ENCODE measurements around the gene SLC9A7. TPM values are rescaled to one million over a fixed set of nuclear protein-coding genes. Genes with fewer than 3 reads are reported as not detected.
A peak's percentile ranks its signal among the peaks of the same experiment; 100 is the strongest.

The SLC9A7 gene
- total RNA-seq, 1 experiment from 2014 or later, result 20.9 TPM

GRCh38 chrX:46758163-46758955 is 559 bp downstream of the SLC9A7 start:
- DNase-seq, result no peak
- Histone ChIP-seq H3K4me2 (peak overlapping the region; percentile 75), H3K4me1 (replicated peaks; ENCODE audit: insufficient read depth) (peaks cover 11% of the 10 kb centered on the region), H3F3A (ENCODE audit: insufficient read depth, low read depth) (no peaks in the 10 kb centered on the region), H3K79me2 (ENCODE audit: low read depth) (peaks cover 49% of the 10 kb centered on the region), H3K9me3 (ENCODE audit: insufficient read depth, low read depth) (no peaks in the 10 kb centered on the region), H3K4me3 (peak overlapping the region; percentile 56), H3K9me2 (ENCODE audit: insufficient read depth) (no peaks in the 10 kb centered on the region), H3K27ac (0 out of 2 replicates have a peak overlapping the region, but pooled peaks have one; percentile 6), H3K36me3 (ENCODE audit: low read depth) (no peaks in the 10 kb centered on the region), H3K27me3 (ENCODE audit: insufficient read depth, low read depth) (no peaks in the 10 kb centered on the region), H4K20me1 (ENCODE audit: insufficient read depth) (no peaks in the 10 kb centered on the region), H2AFZ (peak overlapping the region; percentile 69)
- CTCF ChIA-PET, result interaction anchor here (0.6 kb wide), 1 partner anchor 45 kb away, joined by 3 read pairs; no protein-coding TSS in a partner anchor
- TF ChIP-seq EZH2 (IDR thresholded peaks at IDR 0.05; ENCODE audit: low read depth), result no peak
- TF ChIP-seq CTCF (conservative IDR thresholded peaks at IDR 0.05), result no peak
- BruUV-seq (replicated peaks), result TSS peak; percentile 36
- intact Hi-C loops (cut with micrococcal nuclease; ENCODE audit: unreplicated experiment), result loop anchor here (2.0 to 10.0 kb wide), 3 partner anchors 74 to 274 kb away; partner anchors contain the start of gene RP2
- POLR2A ChIA-PET (ENCODE audit: unreplicated experiment), result no interaction called here

- intact Hi-C loops (cut with micrococcal nuclease; ENCODE audit: unreplicated experiment), result loop anchor here (5.0 to 10.0 kb wide), 2 partner anchors 73 to 275 kb away; no protein-coding TSS in a partner anchor
- Histone ChIP-seq H3K4me3 (peak overlapping the region; percentile 56), H3K4me2 (peak overlapping the region; percentile 75), H3K9me2 (ENCODE audit: insufficient read depth) (no peaks in the 10 kb centered on the region), H3K27me3 (ENCODE audit: insufficient read depth, low read depth) (no peaks in the 10 kb centered on the region), H2AFZ (peak overlapping the region; percentile 69; the same call in 1 of the 2 replicates), H3K27ac (peak overlapping the region; percentile 32; the same call in 1 of the 2 replicates), H3K9me3 (ENCODE audit: insufficient read depth, low read depth) (no peaks in the 10 kb centered on the region), H4K20me1 (ENCODE audit: insufficient read depth) (no peaks in the 10 kb centered on the region), H3F3A (ENCODE audit: insufficient read depth, low read depth) (no peaks in the 10 kb centered on the region), H3K4me1 (replicated peaks; ENCODE audit: insufficient read depth) (peaks cover 11% of the 10 kb centered on the region), H3K79me2 (ENCODE audit: low read depth) (peaks cover 56% of the 10 kb centered on the region), H3K36me3 (ENCODE audit: low read depth) (no peaks in the 10 kb centered on the region)
- POLR2A ChIA-PET (ENCODE audit: unreplicated experiment), result no interaction called here
- TF ChIP-seq EZH2 (IDR thresholded peaks at IDR 0.05; ENCODE audit: low read depth) (no peak), CTCF (conservative IDR thresholded peaks at IDR 0.05) (no peak)
- CTCF ChIA-PET, result no interaction called here
- no peak for DNase-seq
- no TSS peak for BruUV-seq (replicated peaks)
These were observed 1.3 kb downstream of the SLC9A7 start for GRCh38 chrX:46757593-46757992.

- POLR2A ChIA-PET (ENCODE audit: unreplicated experiment), result no interaction called here
- Histone ChIP-seq H3K79me2 (ENCODE audit: low read depth) (peaks cover 62% of the 10 kb centered on the region), H2AFZ (no peak overlapping the region), H3K9me3 (ENCODE audit: insufficient read depth, low read depth) (no peaks in the 10 kb centered on the region), H3K27ac (peak overlapping the region; percentile 32; the same call in 1 of the 2 replicates), H3K9me2 (ENCODE audit: insufficient read depth) (no peaks in the 10 kb centered on the region), H3K4me2 (peak overlapping the region; percentile 75), H4K20me1 (ENCODE audit: insufficient read depth) (no peaks in the 10 kb centered on the region), H3K4me3 (peak overlapping the region; percentile 56; the same call in 1 of the 2 replicates), H3K36me3 (ENCODE audit: low read depth) (no peaks in the 10 kb centered on the region), H3F3A (ENCODE audit: insufficient read depth, low read depth) (no peaks in the 10 kb centered on the region), H3K27me3 (ENCODE audit: insufficient read depth, low read depth) (no peaks in the 10 kb centered on the region), H3K4me1 (replicated peaks; ENCODE audit: insufficient read depth) (peaks cover 11% of the 10 kb centered on the region)
- BruUV-seq (replicated peaks), result no TSS peak
- TF ChIP-seq EZH2 (IDR thresholded peaks at IDR 0.05; ENCODE audit: low read depth) (no peak), CTCF (conservative IDR thresholded peaks at IDR 0.05) (no peak)
- intact Hi-C loops (cut with micrococcal nuclease; ENCODE audit: unreplicated experiment), result loop anchor here (5.0 to 10.0 kb wide), 2 partner anchors 72 to 275 kb away; no protein-coding TSS in a partner anchor
- no peak for DNase-seq
- CTCF ChIA-PET, result no interaction called here
These were observed 1.9 kb downstream of the SLC9A7 start for GRCh38 chrX:46757052-46757451.
